IMR-90 (cell line): Measurements from ENCODE around the gene CUBN. TPM values are rescaled to one million over a fixed set of nuclear protein-coding genes. Genes with fewer than 3 reads are reported as not detected.

Experiments used
- ATAC-seq: fragments of 200-7000 bp; cut with Tn5 transposase; 2 replicates; pipeline ENCODE4 v1.9.1; 2020; ENCODE audit warnings: low read depth, mild to moderate bottlenecking, moderate library complexity
- BruUV-seq: library from RNA; stranded (reverse); fragments of 400-500 nt; replicated peaks from 2 replicates; lab custom pipeline; 2021; lab: Mats Ljungman, UMichigan
- CTCF ChIA-PET: fragments of 300-600 bp; formaldehyde crosslinking; extraction: SDS; loops from one replicate; lab custom pipeline; 2021; ENCODE audit warnings: antibody characterized with exemption; lab: Yijun Ruan, JAX
- POLR2A ChIA-PET: fragments of 300-600 bp; sonication (Branson Sonifier 250); formaldehyde crosslinking; loops from one replicate; lab custom pipeline; 2022; ENCODE audit warnings: antibody characterized with exemption; ENCODE audit not compliant: unreplicated experiment; lab: Charles Lee
- DNase-seq: peaks from one replicate; pipeline ENCODE4 v3.0.0; 2013
- H2AFZ ChIP-seq: replicated peaks from 2 replicates; pipeline ENCODE3; 2013; ENCODE audit warnings: low read length, mild to moderate bottlenecking; ENCODE audit not compliant: poor library complexity
- H2AK5ac ChIP-seq: 2 replicates; pipeline ENCODE4 v1.6.1; 2013; ENCODE audit warnings: low read depth, low read length, inconsistent platforms
- H2AK9ac ChIP-seq: replicated peaks from 2 replicates; pipeline ENCODE3; 2013; ENCODE audit warnings: mild to moderate bottlenecking, low read depth, low read length, moderate library complexity; ENCODE audit not compliant: poor library complexity
- H2BK120ac ChIP-seq: 2 replicates; pipeline ENCODE4 v1.6.1; 2013; ENCODE audit warnings: low read depth, low read length, inconsistent platforms
- H2BK15ac ChIP-seq: 3 replicates; pipeline ENCODE4 v1.6.1; 2013; ENCODE audit warnings: low read depth, low read length, inconsistent platforms
- H2BK20ac ChIP-seq: 2 replicates; pipeline ENCODE4 v1.6.1; 2013; ENCODE audit warnings: low read depth, mild to moderate bottlenecking, inconsistent platforms, low read length, moderate library complexity
- H2BK5ac ChIP-seq: 2 replicates; pipeline ENCODE4 v1.6.1; 2013; ENCODE audit warnings: mild to moderate bottlenecking, low read depth, low read length, inconsistent platforms; ENCODE audit not compliant: poor library complexity, severe bottlenecking
- H3K14ac ChIP-seq: replicated peaks from 2 replicates; pipeline ENCODE4 v1.6.1; 2013; ENCODE audit warnings: low read depth, low read length, inconsistent platforms
- H3K18ac ChIP-seq: 2 replicates; pipeline ENCODE4 v1.6.1; 2013; ENCODE audit warnings: low read depth, low read length, control low read depth
- H3K23ac ChIP-seq: 2 replicates; pipeline ENCODE4 v1.6.1; 2013; ENCODE audit warnings: low read depth, low read length, inconsistent platforms
- H3K27ac ChIP-seq: 2 replicates; pipeline ENCODE4 v1.5.1; 2013; ENCODE audit warnings: mild to moderate bottlenecking, control low read depth, low read length; ENCODE audit not compliant: insufficient read depth
- H3K27me3 ChIP-seq: 2 replicates; pipeline ENCODE4 v1.6.1; 2013; ENCODE audit warnings: low read length; ENCODE audit not compliant: control insufficient read depth, insufficient read depth
- H3K36me3 ChIP-seq: 2 replicates; pipeline ENCODE4 v1.6.1; 2013; ENCODE audit warnings: low read length, mixed read lengths; ENCODE audit not compliant: control insufficient read depth, insufficient read depth
- H3K4ac ChIP-seq: 2 replicates; pipeline ENCODE4 v1.6.1; 2013; ENCODE audit warnings: low read depth, low read length, inconsistent platforms
- H3K4me1 ChIP-seq: 2 replicates; pipeline ENCODE4 v1.6.1; 2013; ENCODE audit warnings: low read length, mixed read lengths; ENCODE audit not compliant: control insufficient read depth, insufficient read depth
- H3K4me2 ChIP-seq: 2 replicates; pipeline ENCODE4 v1.6.1; 2013; ENCODE audit warnings: low read depth, mild to moderate bottlenecking, control low read depth, low read length, moderate library complexity
- H3K4me3 ChIP-seq: 2 replicates; pipeline ENCODE4 v1.5.1; 2013; ENCODE audit warnings: low read depth, mild to moderate bottlenecking, control low read depth, low read length, moderate library complexity; ENCODE audit not compliant: insufficient read depth
- H3K56ac ChIP-seq: 2 replicates; pipeline ENCODE4 v1.6.1; 2013; ENCODE audit warnings: low read length, inconsistent platforms; ENCODE audit not compliant: insufficient read depth; ENCODE audit errors: extremely low read depth
- H3K79me1 ChIP-seq, 2 experiments: 2 replicates each; pipeline ENCODE4 v1.6.1; 2013; ENCODE audit warnings: low read length in 2 of 2, inconsistent platforms in 1 of 2, low read depth in 1 of 2
- H3K9ac ChIP-seq: 2 replicates; pipeline ENCODE4 v1.6.1; 2013; ENCODE audit warnings: low read depth, low read length, control low read depth
- H3K9me1 ChIP-seq: 2 replicates; pipeline ENCODE4 v1.6.1; 2013; ENCODE audit warnings: low read length, inconsistent platforms; ENCODE audit not compliant: insufficient read depth
- H3K9me3 ChIP-seq: 2 replicates; pipeline ENCODE4 v1.6.1; 2013; ENCODE audit warnings: low read length; ENCODE audit not compliant: control insufficient read depth, insufficient read depth
- H4K20me1 ChIP-seq: 2 replicates; pipeline ENCODE4 v1.6.1; 2013; ENCODE audit warnings: low read length, inconsistent platforms; ENCODE audit not compliant: insufficient read depth
- H4K5ac ChIP-seq: 2 replicates; pipeline ENCODE4 v1.6.1; 2013; ENCODE audit warnings: mild to moderate bottlenecking, low read depth, low read length, control low read depth
- H4K8ac ChIP-seq, 2 experiments: 2 replicates each; pipeline ENCODE4 v1.6.1; 2013; ENCODE audit warnings: low read depth in 2 of 2, low read length in 2 of 2, control low read depth in 1 of 2, inconsistent platforms in 1 of 2
- H4K91ac ChIP-seq: 2 replicates; pipeline ENCODE4 v1.6.1; 2013; ENCODE audit warnings: low read depth, low read length, inconsistent platforms; ENCODE audit not compliant: insufficient read depth
- CEBPB ChIP-seq: IDR thresholded peaks from 2 replicates; pipeline ENCODE4 v1.6.1; 2012; ENCODE audit warnings: low read depth, low read length, improper control_type of control experiment
- RCOR1 ChIP-seq: IDR thresholded peaks from 2 replicates; pipeline ENCODE4 v1.6.1; 2012; ENCODE audit warnings: mild to moderate bottlenecking, low read length, improper control_type of control experiment; ENCODE audit not compliant: insufficient replicate concordance
- WGBS, 2 experiments: methylation state at CpG; one replicate each; pipeline versions ENCODE4 v1.1.5 to v1.1.7; 2013; ENCODE audit warnings: missing lambda C conversion rate in 2 of 2; ENCODE audit not compliant: insufficient read length in 1 of 2; ENCODE audit errors: extremely low coverage in 2 of 2; 5-methylcytosine and 5-hydroxymethylcytosine counted together
- dilution Hi-C: fragments of 300-500 bp; cut with HindIII; formaldehyde crosslinking; loops from one replicate; pipeline ENCODE4 v1.14.3; 2018; ENCODE audit warnings: low sequenced_read_pairs; ENCODE audit not compliant: unreplicated experiment
- in situ Hi-C: fragments of 300-500 bp; cut with MboI; formaldehyde crosslinking; loops from 3 replicates; pipeline ENCODE4 v1.14.3; 2019; ENCODE audit warnings: low sequenced_read_pairs, inconsistent platforms, mixed read lengths
- intact Hi-C: fragments of 100-400 bp; cut with micrococcal nuclease; formaldehyde crosslinking; loops from 2 replicates; pipeline ENCODE4 v1.10.0; 2022
- polyA plus RNA-seq, 3 experiments: library from polyadenylated mRNA; depleted of rRNA; stranded (reverse); fragments of >200 nt; gene quantifications; 2 replicates each; pipeline ENCODE4 v1.2.3, GENCODE V29; 2012; ENCODE audit warnings: low replicate concordance in 1 of 3
- total RNA-seq: library from RNA; depleted of rRNA; stranded (reverse); fragments of >200 nt; gene quantifications from 2 replicates; pipeline ENCODE4 v1.2.3, GENCODE V29; 2012

The CUBN gene
- total and polyA plus RNA-seq, 2 of the 4 experiments (the other 2 are of a cell fraction), result 0.19 to 0.54 TPM

GRCh38 chr10:17022896-17023295 lies 106.7 kb downstream of the CUBN start:
- peak overlapping the region; percentile 65; the same call in 1 of the 2 replicates for H3K14ac ChIP-seq
- no peak overlapping the region for H3K4me2 ChIP-seq
- H4K5ac ChIP-seq, result no peak overlapping the region; the same call in 1 of the 2 replicates
- peak overlapping the region; percentile 55; the same call in 1 of the 2 replicates for H3K4ac ChIP-seq
- POLR2A ChIA-PET, result interaction anchor here (1.3 kb wide), 1 partner anchor 56 kb away, joined by 3 read pairs; no protein-coding TSS in a partner anchor
- H3K23ac ChIP-seq, result peak overlapping the region; percentile 12; the same call in 1 of the 2 replicates
- peak overlapping the region; percentile 58; the same call in 1 of the 2 replicates for H3K18ac ChIP-seq
- in situ Hi-C loops, result no loop called here
- H3K27ac ChIP-seq, result peak overlapping the region; percentile 22; the same call in 1 of the 2 replicates
- peak overlapping the region in 1 of 2 experiments; percentile 41; a peak in 3 of 4 replicates for H4K8ac ChIP-seq
- TF ChIP-seq CEBPB, result peak; percentile 88
- TF ChIP-seq RCOR1, result no peak
- peak overlapping the region; percentile 80; the same call in 1 of the 2 replicates for H2BK120ac ChIP-seq
- H3K4me1 ChIP-seq, result peaks cover 12% of the 10 kb centered on the region
- no peaks in the 10 kb centered on the region for H3K36me3 ChIP-seq
- no peak overlapping the region for H3K4me3 ChIP-seq
- peaks cover 0 to 12% of the 10 kb centered on the region in 2 experiments; a peak in 2 of 4 replicates for H3K79me1 ChIP-seq
- no peaks in the 10 kb centered on the region for H3K27me3 ChIP-seq
- H3K56ac ChIP-seq, result peak overlapping the region; percentile 16; the same call in 1 of the 2 replicates
- dilution Hi-C loops, result no loop called here
- WGBS, 2 experiments, result 79% methylated on average over 4 of the region's 6 CpGs; no CpG with 5 or more reads in 1 of the 2 experiments
- CTCF ChIA-PET, result interaction anchor here (0.6 kb wide), 1 partner anchor 175 kb away, joined by 3 read pairs; no protein-coding TSS in a partner anchor
- DNase-seq (no peak), ATAC-seq (no peak)
- H2AFZ ChIP-seq, result no peak overlapping the region
- no peaks in the 10 kb centered on the region for H3K9me3 ChIP-seq
- no peaks in the 10 kb centered on the region for H4K20me1 ChIP-seq
- peak overlapping the region; percentile 20 for H2BK5ac ChIP-seq
- H3K9ac ChIP-seq, result no peak overlapping the region
- BruUV-seq, result no TSS peak
- H3K9me1 ChIP-seq, result peaks cover 9% of the 10 kb centered on the region; the same call in 1 of the 2 replicates
- H2AK5ac ChIP-seq, result peak overlapping the region; percentile 72; the same call in 1 of the 2 replicates
- H4K91ac ChIP-seq, result peak overlapping the region; percentile 53; the same call in 1 of the 2 replicates
- intact Hi-C loops, result loop anchor here (1.0 to 2.0 kb wide), 2 partner anchors 20 to 36 kb away; no protein-coding TSS in a partner anchor
- peak overlapping the region; percentile 66; the same call in 2 of the 3 replicates for H2BK15ac ChIP-seq
- no peak overlapping the region for H2AK9ac ChIP-seq
- peak overlapping the region; percentile 85 for H2BK20ac ChIP-seq
